Ascending aorta (tissue), 2 donors: ENCODE measurements around the gene CD151. TPM values are rescaled to one million over a fixed set of nuclear protein-coding genes. Genes with fewer than 3 reads are reported as not detected.
A peak's percentile ranks its signal among the peaks of the same experiment; 100 is the strongest.

Experiments used
- DNase-seq, 2 donors: peaks; one replicate each; pipeline ENCODE4 v3.0.0-alpha.2; 2019; ENCODE audit warnings: low spot score in 2 of 2
- H3K27ac ChIP-seq, 2 donors: fragments of 200-600 bp; sonication (generic); one replicate each; pipeline ENCODE4 v1.5.1; 2016 to 2017; ENCODE audit warnings: mild to moderate bottlenecking in 1 of 2
- H3K27me3 ChIP-seq: fragments of 200-600 bp; sonication (generic); one replicate; pipeline ENCODE4 v1.5.1; 2017
- H3K36me3 ChIP-seq, 2 donors: fragments of 200-600 bp; sonication (generic); one replicate each; pipeline ENCODE4 v1.5.1; 2016
- H3K4me1 ChIP-seq, 2 donors: fragments of 200-600 bp; sonication (generic); one replicate each; pipeline ENCODE4 v1.5.1; 2016 to 2017; ENCODE audit warnings: mild to moderate bottlenecking in 1 of 2
- H3K4me3 ChIP-seq, 2 donors: fragments of 200-600 bp; sonication (generic); one replicate each; pipeline ENCODE4 v1.5.1; 2016 to 2017; ENCODE audit warnings: mild to moderate bottlenecking in 1 of 2
- H3K9me3 ChIP-seq, 2 donors: fragments of 200-600 bp; sonication (generic); one replicate each; pipeline ENCODE4 v1.5.1; 2016
- CTCF ChIP-seq, 3 experiments: fragments of 200-600 bp in 2 of 3; fragments of 450-650 bp in 1 of 3; sonication (generic) in 2 of 3; IDR thresholded peaks; one replicate each; pipeline ENCODE4 v1.5.1; 2016 to 2019; ENCODE audit warnings: antibody characterized with exemption in 3 of 3, mild to moderate bottlenecking in 1 of 3, moderate library complexity in 1 of 3
- intact Hi-C: fragments of 100-400 bp; cut with DNase I; formaldehyde crosslinking; loops from one replicate; pipeline ENCODE4 v1.15.1; 2023
- total RNA-seq: library from RNA; depleted of rRNA; stranded (reverse); fragments of >200 nt; gene quantifications from one replicate; pipeline ENCODE4 v1.1.0, GENCODE V29; 2016

The CD151 gene
- total RNA-seq, 1 donor from 2014 or later = 898 TPM

- Histone ChIP-seq H3K4me3 (peak overlapping the region; percentile 73 to 97), H3K27ac (peak overlapping the region; percentile 93 to 98), H3K36me3 (peaks cover 25 to 28% of the 10 kb centered on the region in 2 donors), H3K9me3 (no peaks in the 10 kb centered on the region), H3K4me1 (peaks cover 6 to 31% of the 10 kb centered on the region in 2 donors), H3K27me3 (no peaks in the 10 kb centered on the region)
- no peak for DNase-seq
- no peak for TF ChIP-seq CTCF (IDR thresholded peaks at IDR 0.05)
- intact Hi-C loops = no loop called here
Observed at GRCh38 chr11:810040-810567, 22.6 kb upstream of the CD151 start.

- intact Hi-C loops = no loop called here
- H3K27ac ChIP-seq = no peak overlapping the region
- H3K9me3 ChIP-seq = no peaks in the 10 kb centered on the region
- H3K36me3 ChIP-seq = peaks cover 25 to 28% of the 10 kb centered on the region in 2 donors
- no peaks in the 10 kb centered on the region for H3K27me3 ChIP-seq
- H3K4me1 ChIP-seq = peaks cover 6 to 25% of the 10 kb centered on the region in 2 donors
- DNase-seq = no peak
- H3K4me3 ChIP-seq = no peak overlapping the region
- no peak for TF ChIP-seq CTCF (IDR thresholded peaks at IDR 0.05)
Observed at GRCh38 chr11:811446-812245, 21.1 kb upstream of the CD151 start.

- peaks cover 25 to 28% of the 10 kb centered on the region in 2 donors for H3K36me3 ChIP-seq
- intact Hi-C loops = no loop called here
- no peak overlapping the region for H3K27ac ChIP-seq
- TF ChIP-seq CTCF (IDR thresholded peaks at IDR 0.05) = no peak
- no peaks in the 10 kb centered on the region for H3K27me3 ChIP-seq
- H3K4me3 ChIP-seq = no peak overlapping the region
- no peak for DNase-seq
- H3K4me1 ChIP-seq = peaks cover 6 to 25% of the 10 kb centered on the region in 2 donors
- no peaks in the 10 kb centered on the region for H3K9me3 ChIP-seq
Observed at GRCh38 chr11:812390-812789, 20.4 kb upstream of the CD151 start.

GRCh38 chr11:813072-813455, 19.7 kb upstream of the CD151 start:
- Histone ChIP-seq H3K9me3 (no peaks in the 10 kb centered on the region), H3K27ac (no peak overlapping the region), H3K4me3 (no peak overlapping the region), H3K27me3 (no peaks in the 10 kb centered on the region), H3K4me1 (peaks cover 6 to 25% of the 10 kb centered on the region in 2 donors), H3K36me3 (peaks cover 25 to 28% of the 10 kb centered on the region in 2 donors)
- no peak for TF ChIP-seq CTCF (IDR thresholded peaks at IDR 0.05)
- DNase-seq = no peak
- intact Hi-C loops = no loop called here

- intact Hi-C loops = no loop called here
- no peak overlapping the region for H3K4me3 ChIP-seq
- DNase-seq = no peak
- no peaks in the 10 kb centered on the region for H3K9me3 ChIP-seq
- peaks cover 25 to 28% of the 10 kb centered on the region in 2 donors for H3K36me3 ChIP-seq
- no peak for TF ChIP-seq CTCF (IDR thresholded peaks at IDR 0.05)
- H3K4me1 ChIP-seq = peaks cover 4 to 22% of the 10 kb centered on the region in 2 donors
- H3K27ac ChIP-seq = no peak overlapping the region
- no peaks in the 10 kb centered on the region for H3K27me3 ChIP-seq
Observed at GRCh38 chr11:813456-814096, 19.2 kb upstream of the CD151 start.
